GM21619 (cell line): ENCODE measurements around the gene NR2F1-AS1.

ENCODE experiments used
- ATAC-seq: cut with Tn5 transposase; IDR thresholded peaks from one replicate; pipeline ENCODE4 v1.9.1; 2021; ENCODE audit not compliant: unreplicated experiment

The NR2F1-AS1 gene

DNA sequence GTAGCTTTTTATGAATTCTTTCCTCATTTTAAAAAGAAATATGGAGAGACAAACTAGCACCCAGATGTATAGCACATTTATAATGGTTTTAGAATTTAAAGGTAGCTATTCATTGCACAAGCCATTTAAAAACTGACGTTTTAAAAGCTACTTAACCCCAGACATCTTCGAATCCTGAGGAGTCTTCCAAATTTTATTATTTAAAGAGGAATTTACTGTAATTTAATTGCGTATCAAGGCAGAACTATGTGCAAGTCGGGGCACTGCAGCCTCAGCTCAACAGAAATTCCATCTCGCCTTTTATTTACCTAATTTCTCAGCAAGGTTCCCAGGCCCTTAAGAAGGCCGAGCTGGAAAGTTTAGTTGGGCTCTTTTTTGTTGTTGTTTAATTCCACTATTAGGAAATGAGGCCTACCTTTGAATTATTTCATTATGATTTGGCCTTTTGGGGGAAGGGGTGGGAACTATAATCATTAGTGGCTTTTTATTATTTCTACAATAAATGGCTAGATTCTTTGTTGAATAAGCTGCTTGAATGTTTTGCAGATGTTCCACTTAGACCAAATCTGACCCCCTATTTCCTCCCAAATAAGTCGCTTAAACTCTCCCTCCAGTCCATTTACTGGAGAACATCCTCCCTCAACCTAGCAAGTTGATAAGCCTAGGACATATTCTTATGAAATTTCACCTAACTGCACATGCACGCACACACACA is 22.2 kb upstream of the NR2F1-AS1 start:
- no peak for ATAC-seq

DNA sequence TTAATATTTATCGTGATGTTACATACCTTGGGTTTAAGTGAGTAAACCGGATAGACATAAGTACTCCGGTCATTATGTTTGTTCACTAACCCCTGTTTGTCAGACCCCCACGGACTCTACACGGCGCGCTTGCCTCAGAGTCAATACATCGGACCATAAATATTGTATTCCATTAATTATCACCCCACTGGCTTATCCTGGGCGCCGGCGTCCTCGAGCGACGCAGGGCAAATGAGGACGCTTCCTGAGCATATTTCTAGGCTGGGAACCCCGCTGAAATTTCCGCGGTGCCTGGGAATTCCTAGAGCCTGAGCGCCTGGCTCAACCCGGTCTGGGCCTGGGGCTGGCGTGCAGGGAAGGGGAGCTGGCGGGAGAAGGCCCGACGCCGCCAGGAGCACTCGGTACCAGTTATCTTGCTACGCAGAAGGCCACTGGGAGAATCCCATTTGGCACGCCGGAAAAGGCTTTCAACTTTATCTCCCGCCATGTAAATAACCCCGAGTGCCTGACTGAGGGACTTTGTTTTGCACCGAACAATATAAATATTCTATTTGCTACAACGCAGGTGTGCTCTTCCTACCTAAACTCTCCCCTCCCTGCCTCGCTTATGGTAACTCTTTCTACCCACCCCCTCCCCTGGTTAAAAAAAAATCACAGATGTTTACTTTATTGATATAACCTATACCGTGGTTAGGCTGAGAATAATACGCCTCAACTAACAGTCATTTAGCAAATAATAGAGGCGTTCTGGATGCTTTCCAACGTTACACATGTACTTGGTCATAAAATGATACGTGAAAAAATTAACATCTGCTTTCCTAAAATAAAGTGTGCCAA is 21.4 kb upstream of the NR2F1-AS1 start:
- ATAC-seq, result no peak

DNA sequence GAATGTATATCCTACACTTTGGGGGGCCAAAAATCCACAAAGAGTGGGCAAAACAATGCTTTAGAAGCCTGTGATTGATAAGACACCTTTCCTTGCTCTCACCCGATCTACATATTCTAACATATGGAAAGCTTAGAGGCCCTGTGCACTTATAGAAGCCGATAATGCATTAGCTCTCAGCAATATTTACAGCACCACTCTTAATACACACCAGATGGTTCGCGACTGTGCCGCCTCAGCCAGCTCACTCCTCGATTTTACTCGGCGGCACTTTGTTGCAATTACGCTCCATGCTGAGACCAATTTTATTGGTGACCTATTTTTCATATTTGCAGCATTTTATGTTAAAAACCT is 20.8 kb upstream of the NR2F1-AS1 start:
- no peak for ATAC-seq

GRCh38 chr5:93601071-93601801 is 20.2 kb upstream of the NR2F1-AS1 start:
- no peak for ATAC-seq

DNA sequence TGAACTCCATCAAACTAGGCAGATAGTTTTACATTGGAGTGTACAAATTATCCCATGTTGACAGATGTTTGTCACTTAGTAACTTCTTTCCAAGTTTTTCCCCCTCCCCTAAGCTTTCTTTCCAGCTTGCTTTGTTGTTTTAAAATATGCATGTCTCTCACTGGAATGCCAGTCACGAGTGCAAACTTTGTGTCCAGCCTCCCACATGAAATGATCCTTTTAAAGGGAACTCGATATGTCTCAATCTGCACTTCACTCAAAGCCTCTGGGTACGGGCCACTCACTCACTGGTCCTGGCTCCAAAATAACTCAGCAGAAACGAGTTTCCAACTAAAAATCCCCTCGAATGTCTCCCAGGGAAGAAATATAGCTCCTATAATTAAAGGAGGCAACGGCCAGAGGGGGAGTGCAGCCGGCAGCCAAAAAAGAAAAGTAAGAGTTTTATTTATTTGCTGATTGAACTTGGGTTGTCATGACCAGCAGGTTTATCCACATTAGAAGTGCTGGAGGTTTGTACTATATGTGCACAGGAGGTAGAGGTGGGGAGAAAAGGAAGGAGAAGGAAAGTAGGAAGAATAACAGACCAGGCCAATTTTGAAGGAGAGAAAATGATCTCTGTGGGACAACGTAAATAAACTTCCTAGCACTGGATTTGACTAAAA is 19.5 kb upstream of the NR2F1-AS1 start:
- no peak for ATAC-seq

DNA sequence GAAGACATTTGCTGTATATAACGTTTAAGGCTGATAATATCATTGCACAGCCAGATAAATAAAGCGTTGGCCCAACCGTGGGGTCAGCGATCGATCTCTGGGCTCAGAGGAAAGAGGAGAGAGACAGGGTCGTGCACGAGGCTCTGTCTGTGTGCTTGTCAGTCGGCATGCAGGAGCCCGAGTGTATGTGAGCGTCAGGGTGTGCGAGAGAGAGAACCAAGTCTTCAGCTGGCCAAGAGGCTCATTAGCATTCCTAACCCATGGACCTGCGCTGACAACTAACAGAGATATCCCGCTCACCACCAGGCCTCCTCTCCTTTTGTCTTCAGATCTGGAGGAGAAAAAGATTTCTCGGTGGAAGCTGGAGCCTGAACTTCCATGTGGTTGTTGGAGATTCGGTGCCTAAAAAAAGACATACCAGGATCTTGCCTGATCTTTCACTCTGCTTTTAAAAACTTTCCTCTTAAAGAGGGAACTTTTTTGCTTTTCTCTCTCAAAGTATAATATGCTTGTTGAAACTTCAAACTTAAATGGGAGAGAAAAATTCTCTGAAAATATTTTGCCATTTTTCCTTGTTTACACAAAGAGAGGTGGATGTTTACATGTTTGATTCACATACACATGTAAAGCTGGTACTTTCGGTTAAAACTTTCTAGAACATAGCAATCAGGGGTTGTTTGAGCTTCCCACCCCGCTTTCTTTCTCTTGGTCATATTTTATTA is 18.5 kb upstream of the NR2F1-AS1 start:
- ATAC-seq, result no peak

- ATAC-seq, result no peak
Measured at GRCh38 chr5:93599001-93599379, 18.0 kb upstream of the NR2F1-AS1 start.

DNA sequence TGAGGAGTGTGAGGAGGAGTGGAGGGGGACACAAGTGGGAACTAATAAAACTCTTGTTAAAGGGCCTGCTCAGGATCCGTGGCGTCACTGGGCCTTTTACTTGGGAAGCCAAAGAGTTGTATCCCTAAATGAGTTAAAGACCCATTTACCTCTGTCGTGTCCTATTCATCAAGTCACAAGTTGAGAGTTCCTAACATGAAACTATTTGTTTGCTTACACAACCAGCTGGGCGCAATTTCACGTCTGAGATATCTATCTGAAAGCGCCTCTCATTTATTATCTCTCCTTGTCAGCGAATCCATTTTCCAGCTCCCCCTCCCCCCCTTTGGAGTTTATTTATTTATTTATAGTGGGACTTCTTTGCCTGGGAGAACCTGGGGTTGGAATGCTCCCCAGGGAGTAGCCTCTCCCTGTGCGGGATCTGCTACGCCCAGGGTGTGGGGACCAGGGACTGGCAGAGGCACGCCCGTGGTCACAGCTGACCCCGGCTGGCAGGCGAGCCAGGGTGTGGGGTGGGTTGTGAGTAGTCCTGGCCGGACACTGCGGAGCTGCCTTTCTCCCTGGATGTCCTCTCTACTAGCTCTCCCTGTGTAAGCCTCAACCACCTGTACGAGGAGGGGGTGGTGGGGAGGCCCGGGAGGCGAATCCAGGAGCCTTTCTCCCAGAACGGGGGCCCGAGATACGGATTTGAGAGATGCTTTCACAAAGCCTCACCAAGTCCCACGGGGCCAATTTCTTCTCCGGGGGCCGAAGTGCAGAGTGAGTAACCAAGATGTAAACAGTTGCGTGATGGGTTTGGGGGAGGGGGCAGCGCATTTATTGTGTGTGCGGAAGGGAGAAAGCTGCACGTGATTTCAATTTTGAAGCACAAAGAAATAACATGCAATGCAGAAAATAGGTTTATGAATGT is 17.3 kb upstream of the NR2F1-AS1 start:
- no peak for ATAC-seq

- ATAC-seq, result peak; percentile 45
Measured at GRCh38 chr5:93596676-93597490, 15.9 kb upstream of the NR2F1-AS1 start.

GRCh38 chr5:93596310-93596675 is 15.3 kb upstream of the NR2F1-AS1 start:
- ATAC-seq, result no peak

DNA sequence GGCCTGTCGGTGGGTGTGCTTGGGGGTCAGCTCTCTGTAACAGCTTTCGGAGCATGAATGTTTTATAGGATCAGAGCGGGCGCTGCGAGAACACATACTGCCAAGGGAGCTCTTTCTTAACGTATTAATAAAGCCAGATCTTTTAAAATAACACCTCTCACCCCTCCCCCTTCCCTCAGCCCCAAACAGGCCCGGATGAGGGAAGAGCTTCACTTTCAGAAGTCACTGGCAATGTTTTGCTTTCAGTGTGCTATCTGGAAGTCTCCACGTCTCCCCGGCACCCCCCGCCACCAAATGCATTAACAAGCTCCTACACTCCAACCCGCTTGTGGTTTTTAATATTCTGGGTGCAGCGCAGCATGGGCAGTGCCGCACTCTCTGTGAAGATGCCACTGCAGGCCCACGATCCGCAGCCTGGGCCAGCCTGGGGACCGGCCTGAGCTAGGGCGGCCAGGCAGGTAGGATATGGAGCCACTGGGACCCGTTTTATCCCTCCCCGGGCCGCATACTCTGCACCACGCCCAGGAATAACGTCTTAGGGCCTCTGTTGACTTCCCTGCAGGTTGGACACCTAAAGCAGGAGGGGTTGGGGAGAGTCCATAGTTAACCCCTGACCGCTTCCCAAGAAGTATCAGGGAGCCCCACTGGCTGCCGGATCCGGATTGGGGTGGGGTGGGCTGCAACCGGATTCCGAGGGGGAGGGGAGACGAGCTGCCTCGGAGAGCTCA is 14.6 kb upstream of the NR2F1-AS1 start:
- no peak for ATAC-seq

DNA sequence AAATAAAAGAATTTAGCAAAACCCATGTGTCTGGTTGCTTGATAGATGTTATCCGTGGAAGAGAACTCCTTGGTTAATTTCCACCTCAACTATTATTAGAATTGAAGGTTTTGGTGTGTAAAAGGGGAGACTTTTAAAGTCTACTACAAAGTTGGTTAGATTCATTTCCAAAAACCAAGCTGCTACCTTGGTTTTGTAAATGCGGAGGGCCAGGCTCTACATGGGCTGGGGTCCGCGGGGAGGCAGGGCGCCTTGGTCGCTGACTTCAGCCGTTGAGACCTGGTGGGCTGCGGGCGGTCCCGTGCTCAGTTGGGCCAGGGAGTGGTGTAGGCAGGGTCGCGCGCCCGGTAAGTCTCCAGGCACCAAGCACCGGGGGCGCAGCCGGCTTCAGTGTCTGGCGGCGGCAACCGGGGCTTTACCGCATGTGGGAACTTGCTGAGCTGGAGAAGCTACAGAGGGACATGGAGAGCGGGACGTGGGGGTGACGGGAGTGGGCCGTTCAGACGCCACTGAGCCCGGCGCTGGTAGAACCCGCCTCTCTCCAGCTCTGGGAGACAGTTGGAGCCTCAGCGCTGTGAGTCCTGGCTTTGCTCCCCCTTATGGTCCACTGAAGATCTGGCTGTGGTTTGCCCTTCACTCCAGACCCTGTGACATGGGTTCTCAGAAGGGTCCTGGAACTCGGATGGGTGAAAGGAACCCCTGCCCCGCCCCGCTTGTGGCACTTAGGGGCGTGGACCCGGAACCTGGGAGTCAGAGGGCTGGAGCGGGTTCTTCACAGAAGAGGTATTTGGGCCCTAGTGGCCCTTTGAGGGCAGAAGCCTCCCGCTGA is 13.8 kb upstream of the NR2F1-AS1 start:
- ATAC-seq, result no peak

- ATAC-seq, result no peak
Measured at GRCh38 chr5:93593476-93594131, 12.6 kb upstream of the NR2F1-AS1 start.

GRCh38 chr5:93592883-93593282 is 11.9 kb upstream of the NR2F1-AS1 start:
- no peak for ATAC-seq

DNA sequence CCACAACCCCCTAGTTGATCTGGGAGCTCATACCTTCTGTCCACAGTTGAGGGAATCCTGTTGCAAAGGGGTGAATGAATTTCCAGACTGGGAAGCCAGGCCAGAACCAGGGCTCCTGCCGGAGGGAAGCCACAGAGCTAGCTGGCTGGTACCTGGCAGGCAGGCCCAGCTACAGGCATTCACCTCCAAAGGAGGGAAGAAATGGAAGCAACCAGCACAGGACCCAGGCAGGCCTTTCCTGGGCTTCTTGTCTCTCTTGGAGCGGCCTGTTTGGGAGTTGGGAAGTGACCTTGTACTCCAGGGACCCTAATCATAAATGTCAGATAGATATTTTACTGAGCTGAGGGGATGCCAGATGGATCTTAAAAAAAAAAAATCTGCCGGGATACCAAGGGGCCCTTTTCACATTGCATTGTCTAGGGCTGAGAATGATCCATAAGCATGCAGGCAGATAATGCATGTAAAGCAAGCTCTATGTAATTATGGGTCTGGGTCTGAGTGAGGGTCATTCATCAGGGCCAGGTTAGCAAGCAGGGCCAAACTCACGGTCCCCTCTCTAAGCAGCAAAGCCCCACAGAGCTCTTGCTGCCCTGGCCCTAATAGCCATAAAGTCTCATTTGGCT is 10.4 kb upstream of the NR2F1-AS1 start:
- ATAC-seq, result no peak

- ATAC-seq, result no peak
Measured at GRCh38 chr5:93590493-93590892, 9.5 kb upstream of the NR2F1-AS1 start.
